GM21825 (cell line): ENCODE data around the gene NPC1L1.

Source experiments
- ATAC-seq: cut with Tn5 transposase; IDR thresholded peaks from one replicate; pipeline ENCODE4 v1.9.1; 2021; ENCODE audit warnings: mild to moderate bottlenecking, moderate library complexity; ENCODE audit not compliant: unreplicated experiment

NPC1L1 gene

DNA sequence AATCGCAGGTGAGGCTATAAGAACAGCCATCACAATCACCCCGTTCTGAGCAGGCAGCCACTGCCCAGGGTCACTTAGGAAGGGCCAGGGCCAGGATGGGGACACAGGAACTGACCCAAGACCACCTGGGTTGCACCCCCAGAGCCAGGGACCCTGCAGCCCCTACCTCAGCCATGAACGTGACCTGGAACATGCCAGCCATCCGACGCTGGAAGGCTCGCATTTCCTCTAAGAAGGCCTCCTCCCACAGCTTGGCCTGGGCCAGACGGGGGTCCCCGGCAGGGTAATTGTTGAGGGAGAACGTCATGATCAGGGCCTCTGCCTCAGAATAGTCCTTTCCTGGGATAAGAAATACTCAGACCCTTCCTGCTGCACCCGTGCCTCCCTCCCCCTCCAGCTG, 5.0 kb downstream of the NPC1L1 start:
- ATAC-seq, result no peak

DNA sequence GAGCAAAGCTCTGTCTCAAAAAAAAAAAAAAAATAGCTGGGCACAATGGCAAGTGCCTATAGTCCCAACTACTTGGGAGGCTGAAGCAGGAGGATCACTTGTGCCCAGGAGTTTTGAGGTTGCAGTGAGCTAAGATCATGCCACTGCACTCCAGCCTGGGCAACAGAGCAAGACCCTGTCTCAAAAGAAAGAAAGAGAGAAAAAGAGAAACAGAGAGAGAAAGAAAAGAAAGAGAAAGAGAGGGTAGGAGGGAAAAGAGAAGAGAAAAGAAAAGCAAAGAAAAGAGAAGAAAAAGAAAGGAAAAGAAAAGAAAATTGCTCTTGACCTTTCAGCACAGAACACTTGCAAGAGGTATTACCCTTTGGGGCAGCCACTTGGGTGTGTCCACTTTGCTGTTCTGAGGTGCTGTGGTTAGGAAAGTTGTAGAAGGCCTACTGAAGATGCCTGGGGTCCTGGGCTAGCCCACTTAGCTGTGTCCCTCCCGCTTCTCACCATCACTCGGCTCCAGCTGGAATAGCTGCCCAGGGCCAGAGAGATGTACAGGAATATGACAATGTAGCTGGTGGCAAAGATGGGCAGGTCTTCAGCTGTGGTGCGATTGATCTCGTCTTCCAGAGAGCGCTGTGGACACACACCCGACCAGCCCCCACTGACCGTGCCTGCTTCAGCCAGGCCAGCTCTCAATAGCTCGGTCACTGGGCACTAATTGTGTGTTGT, 5.6 kb downstream of the NPC1L1 start:
- no peak for ATAC-seq

DNA sequence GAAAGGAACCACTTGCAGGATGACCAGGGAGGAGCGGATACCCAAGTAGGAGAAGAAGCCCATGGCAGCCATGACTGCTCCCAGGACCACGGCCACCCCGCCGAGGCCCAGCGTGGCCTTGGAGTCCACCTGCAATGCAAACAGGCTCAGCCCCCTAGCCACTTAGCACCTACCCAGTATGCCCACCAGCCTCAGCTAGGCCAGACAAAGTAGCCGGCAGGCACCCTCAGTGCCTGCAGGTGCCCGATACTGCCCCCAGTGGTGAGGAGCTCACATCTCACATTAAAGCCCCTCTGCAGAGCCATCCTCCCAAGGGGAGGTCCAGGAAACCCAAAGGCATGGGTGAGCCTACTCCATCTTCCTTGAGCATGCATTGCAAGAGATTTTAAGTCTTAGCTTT, 6.6 kb downstream of the NPC1L1 start:
- ATAC-seq, result no peak

DNA sequence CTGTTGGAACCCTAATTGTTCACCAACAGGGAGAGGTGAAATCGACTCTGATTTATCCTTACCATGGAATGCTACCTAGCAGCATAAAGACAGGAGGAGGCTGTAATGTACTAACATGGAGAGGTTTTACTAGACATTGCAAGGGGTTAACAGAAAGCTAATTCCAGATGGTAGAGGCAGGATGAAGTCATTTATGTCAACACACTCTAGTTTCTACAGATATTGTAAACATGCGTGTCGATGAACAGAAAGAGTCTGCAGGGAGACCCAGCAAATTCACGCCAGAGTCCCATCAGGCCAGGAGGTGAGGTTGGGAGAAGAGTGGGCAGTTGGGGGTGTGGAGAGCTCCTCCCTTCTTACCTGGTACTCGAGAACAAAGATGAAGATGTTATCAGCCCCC, 7.0 kb downstream of the NPC1L1 start:
- no peak for ATAC-seq

DNA sequence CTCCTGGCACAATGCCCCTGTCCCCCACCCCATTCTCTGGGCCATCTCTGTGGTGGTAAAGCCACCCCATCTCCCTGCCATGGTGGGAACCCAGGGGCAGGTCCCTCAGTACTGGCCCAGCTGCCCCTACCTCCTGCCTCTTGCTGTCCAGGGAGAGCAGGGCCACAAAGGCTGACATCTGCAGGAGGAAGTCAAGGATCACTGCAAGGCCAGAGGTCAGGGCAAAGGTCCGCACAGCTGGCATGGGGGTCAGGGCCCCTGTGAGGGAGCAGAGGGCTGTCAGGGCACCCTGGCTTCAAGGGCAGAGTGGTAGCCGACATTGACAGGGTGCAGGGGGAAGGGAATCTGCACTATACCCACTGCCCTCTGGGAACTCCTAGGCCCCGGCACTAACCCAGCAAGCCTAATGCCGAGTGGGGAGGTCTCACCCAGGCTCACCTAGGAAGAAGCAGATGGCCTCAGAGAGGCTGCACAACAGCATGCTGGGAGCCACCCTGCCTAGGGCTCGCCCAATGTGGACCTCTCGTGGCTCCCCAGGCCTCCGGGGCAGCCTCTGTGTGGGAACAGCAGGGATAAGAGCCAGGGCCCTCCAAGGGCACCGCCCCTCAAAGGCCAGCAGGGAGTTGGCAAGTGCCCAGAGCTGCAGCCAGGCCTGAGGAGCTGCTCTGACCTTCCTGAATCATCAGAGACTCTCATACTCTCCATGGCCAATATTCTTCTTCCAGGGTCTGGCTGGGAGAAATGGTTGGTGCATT, 7.7 kb downstream of the NPC1L1 start:
- no peak for ATAC-seq

DNA sequence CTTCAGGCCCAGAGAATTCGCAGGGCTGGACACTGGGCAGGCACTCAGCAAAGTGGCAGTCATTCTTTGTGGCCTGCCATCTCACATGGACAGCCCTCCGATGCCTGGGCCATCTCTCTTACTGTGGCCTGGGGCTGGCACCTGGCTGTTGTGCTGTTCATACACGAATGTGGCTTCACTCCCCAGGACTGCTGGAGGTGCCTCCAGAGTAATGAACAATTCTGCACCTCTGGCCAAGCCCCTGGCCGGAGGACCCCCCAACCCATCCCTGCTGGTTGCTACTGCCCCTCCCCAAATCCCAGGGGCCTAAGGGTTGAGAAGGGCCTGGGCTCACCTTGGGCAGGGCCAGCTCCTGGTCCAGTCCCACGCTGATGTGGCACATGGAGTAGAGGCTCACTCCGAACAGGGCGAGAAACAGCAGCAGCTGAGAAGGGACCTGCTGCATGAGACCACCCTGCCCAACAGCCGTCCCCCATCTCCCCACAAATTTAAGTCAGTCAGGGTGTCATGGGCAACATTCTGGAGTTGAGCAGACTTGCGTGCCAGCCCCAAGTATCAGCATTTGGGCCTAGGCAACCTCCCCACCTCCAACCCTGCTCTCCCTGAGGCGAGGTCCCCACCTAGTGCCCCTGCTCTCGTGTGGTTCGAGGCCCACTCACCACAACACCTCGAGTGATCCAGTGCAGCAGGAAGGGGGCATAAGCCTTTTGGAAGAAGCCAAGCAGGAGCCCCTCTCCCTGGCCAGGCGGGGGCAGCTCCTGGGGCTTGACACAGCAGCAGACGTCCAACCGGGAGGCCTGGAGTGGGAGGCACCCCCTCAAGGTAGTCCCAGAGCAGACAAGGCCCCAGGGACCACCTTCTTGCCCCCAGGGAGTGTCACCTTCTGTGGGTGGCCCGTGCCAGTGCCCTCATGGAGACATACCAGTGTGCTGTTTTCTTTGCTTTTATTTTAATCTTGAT, 9.4 kb downstream of the NPC1L1 start:
- no peak for ATAC-seq

DNA sequence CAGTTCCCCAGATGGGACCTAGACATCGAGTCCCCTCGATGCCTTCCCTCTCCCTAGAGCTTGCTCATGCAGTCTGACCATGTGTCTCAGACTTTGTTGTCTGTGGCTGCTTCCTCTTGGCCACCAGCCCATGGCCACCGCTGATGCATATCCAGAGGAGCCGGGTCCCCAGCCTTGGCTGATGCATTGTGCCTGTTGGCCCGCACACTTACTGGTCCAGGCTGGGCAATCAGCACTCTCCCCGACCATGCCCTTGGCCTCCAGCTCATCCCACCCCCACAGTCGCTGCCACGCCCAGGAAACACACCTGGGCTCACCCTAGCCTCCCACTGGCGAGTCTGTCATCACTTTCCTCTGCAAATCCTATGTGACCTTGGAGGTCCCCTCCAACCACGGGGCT, 10.1 kb downstream of the NPC1L1 start:
- no peak for ATAC-seq

DNA sequence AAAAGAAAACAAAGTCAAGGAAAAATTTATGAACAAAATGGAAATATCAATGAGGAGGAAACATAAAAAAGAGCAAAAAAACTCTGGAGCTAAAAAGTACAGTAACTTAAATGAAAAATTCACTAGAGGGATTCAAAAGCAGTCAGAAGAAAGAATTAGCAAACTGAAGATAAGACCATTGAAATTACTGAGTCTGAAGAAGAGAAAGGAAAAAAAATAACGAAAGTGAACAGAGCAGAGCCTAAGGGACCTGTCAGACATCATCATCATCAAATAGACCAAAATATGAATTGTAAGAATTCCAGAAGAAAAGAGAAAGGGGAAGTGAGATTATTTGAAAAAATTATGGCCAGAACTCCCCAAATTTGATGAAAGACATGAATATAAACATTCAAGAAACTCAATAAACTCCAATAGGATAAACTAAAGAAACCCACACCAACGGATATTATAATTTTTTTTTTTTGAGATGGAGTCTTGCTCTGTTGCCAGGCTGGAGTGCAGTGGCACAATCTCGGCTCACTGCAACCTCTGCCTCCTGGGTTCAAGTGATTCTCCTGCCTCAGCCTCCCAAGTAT, 16.2 kb downstream of the NPC1L1 start:
- no peak for ATAC-seq

DNA sequence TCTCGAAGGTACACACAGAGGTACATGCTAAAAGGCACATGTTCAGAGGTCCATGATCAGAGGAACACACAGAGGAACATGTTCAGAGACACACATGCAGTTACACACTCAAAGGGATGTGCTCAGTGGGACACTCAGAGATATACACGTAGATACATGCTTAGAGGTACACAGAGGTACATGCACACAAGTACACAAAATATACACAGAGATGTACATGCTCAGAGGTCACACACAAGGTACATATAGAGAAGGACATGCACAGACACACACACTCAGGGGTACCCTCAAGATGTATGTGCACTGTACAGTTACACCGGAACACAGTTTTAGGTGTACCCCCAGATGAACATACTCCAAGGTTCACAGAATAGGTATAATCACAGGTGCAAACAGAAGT, 18.8 kb downstream of the NPC1L1 start:
- ATAC-seq, result no peak

DNA sequence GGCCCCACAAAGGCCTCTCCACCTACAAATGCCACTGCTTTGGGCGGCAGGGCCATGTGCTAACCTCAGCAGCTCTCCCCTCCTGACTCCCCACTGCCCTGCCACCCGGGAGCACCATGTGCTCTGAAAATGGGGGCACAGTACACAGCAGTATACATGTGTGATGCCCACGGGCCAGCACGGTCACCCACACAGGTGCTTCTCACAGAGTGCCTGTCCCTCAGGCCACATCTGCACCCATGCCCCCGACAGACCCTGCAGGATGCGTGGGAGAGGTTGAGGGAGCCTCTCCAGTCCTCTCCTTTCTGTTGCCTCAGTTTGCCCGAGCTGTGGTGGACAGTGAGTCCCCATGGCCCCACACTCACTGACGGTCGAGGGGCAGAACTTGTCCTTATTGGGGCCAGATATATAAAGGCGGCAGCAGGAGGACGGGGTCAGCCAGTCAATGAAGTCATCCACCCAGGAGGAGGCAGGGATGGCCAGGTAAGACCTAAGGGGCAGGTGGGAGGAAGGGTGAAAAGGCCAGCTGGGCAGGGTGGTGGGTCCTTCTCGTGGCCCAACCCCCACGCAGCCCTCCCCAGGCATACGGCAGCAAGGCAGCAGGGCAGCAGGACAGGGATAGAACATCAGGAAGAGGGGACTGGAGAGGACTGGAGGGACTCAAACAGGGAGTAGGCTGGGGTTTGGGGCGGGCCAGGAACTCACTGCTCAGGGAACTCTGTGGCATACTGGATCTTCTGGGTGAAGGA, 19.6 kb downstream of the NPC1L1 start:
- no peak for ATAC-seq

DNA sequence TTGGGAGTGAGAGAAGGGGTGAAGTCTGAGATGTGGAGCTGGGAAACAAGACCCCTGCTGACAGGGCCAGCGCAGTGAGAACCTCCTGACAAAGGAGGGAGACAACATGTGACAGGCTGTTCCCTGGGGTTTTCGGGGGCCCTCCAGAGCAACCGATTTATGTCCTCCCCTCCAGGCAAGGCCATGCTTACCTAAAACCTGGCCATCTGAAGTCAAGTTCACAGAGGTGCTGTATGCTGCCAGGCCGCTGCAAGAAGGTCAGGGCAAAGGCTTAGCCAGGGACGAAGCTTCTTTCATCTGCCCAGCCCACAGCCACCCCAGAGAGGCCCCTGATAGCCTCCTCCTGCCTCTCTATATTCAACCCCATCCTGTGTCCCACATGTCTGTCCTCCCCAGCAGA, 20.6 kb downstream of the NPC1L1 start:
- no peak for ATAC-seq

DNA sequence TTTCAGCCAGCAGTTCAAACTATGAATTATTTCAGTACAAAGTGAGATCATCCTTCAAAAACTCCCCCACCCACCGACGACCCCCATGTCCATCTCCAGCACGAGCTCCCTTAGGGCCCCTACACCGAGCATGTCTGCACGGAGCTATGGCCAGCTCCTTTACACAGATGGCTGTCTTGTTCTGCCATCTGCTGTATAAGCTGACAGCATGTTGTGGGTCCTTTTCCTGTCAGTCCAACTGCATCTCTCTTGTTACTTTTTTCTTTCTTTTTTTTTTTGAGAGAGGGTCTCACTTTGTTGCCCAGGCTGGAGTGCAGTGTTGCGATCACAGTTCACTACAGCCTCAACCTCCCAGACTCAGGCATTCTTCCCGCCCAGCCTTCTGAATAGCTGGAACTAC, 21.6 kb downstream of the NPC1L1 start:
- no peak for ATAC-seq

DNA sequence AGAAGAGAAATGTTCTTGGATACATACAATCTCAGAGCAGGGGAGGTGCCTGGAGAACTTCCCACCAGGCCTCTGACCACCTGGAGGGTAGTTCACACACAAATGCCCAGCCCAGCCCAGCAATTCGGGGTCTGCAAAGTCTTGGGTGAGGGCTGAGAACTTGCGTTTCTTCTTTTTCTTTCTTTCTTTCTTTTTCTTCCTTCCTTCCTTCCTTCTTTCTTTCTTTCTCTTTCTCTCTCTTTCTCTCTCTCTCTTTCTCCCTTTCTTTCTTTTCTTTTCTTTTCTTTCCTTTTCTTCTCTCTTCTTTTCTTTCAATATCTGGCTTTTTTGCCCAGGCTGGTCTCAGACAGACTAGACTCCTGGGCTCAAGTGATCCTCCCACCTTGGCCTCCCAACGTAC, 22.4 kb downstream of the NPC1L1 start:
- no peak for ATAC-seq

DNA sequence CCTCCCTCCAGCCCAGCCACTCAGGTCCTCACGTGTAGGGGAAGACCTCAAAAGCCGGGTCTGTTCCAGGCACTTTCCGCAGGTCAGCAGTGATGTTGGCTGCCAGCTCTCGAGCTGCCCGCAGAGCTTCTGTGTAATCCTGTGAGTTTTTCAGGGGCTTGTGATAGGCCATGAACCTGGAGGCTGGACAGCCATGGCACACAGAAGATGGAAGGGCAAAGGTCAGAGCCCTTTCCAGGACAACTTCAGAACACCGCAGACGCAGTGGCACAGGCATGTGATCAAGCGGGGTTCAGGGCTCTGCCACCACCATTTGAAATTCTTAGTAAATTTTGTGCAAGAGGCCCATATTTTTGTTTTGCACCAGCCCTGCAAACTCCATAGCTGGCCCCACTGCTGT, 24.0 kb downstream of the NPC1L1 start:
- ATAC-seq, result no peak

DNA sequence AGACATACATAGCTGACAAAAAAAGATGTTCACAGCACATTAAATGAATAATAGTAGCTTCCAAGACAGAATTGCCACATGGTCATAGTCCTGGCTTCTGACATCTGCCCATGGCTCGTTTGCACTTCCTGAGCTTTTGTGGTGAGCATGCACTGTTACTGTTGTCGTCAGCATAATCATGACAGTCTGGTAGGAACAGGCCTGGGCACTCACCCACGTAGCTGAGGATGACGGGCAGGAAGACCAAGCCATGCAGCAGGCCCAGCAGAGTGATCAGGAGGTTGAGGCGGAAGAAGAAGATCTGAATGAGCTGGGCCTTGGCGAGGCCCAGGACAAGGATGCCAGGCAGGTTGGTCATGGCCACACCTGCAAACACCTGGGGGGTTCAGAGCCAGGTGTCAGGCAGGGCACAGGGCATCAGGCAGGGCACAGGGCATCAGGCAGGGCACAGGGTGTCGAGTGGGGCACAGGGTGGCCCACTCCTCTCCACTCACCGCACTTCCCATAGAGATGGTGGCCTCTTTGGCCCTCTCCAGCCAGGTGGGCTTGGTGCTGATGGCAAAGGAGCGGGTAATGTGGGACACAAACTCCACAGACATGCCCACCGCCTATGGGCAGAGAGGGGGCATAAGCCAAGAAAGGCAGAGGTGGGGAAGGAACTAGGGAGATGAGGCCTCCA, 25.4 kb downstream of the NPC1L1 start:
- ATAC-seq, result no peak

DNA sequence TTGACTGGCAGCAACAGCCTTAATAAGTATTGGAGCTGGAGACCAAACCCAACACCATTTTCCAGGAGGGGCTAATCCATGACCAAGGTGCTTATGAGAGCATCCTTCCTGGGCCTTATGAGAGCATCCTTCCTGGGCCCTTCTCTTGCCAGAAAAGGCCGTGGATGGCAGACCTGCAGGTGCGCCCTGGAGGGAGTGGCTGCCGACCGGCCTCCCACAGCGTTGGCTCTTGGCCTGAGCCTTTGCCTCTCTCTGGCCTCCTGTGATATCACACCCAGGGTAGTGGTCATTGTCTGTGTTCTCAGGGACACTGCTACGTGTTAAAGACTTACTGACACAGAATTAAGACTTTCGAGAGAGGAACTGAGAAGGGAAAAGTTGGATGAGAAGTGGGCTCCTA, 28.4 kb downstream of the NPC1L1 start:
- ATAC-seq, result no peak

DNA sequence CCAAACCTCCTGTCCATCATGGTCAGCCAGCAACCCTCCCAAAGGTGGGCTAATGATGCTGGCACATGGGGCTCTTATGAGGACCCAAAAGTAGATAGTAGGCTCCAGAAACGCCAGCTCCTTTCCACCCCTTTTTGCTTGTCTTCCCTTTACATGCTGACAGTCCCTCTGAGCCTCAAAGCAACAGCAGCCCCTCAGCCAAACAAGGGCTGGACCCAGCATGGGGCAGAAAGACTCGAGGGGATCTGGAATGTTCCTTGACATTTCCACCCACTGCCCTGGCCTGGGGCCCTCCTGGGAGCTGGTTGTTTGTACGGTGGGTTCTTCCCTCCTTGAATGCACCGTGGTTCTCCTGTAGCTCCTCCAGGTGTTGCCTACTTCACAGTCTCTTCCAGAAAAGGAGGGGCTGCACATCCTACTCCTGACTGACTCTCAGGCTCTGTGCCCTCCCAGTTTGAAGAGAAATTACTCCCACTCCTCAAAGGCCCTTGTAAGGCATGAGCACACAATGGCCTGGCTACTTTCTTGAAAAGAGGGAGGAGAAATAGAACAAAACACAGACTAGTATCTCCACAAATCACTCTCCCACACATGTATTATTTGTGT, 29.2 kb downstream of the NPC1L1 start:
- ATAC-seq, result no peak

DNA sequence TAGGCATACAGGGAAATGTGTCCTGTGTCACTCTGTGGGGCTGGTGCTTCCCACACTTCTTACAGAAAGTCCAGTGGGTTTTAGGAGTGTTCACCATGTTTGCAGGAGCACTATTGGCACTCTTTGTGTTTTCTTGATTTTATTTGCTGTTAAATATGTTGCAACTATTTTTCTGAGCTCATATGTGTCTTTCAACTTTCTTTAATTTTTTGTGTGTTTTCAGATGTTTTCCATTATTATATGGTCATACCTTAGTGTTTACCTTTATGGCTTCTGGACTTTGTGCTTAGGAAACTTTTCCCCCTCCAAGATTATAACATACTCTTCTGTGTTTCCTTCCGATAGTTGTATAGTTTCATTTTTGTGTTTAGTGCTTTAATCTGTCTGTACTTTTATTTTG, 29.9 kb downstream of the NPC1L1 start:
- no peak for ATAC-seq

DNA sequence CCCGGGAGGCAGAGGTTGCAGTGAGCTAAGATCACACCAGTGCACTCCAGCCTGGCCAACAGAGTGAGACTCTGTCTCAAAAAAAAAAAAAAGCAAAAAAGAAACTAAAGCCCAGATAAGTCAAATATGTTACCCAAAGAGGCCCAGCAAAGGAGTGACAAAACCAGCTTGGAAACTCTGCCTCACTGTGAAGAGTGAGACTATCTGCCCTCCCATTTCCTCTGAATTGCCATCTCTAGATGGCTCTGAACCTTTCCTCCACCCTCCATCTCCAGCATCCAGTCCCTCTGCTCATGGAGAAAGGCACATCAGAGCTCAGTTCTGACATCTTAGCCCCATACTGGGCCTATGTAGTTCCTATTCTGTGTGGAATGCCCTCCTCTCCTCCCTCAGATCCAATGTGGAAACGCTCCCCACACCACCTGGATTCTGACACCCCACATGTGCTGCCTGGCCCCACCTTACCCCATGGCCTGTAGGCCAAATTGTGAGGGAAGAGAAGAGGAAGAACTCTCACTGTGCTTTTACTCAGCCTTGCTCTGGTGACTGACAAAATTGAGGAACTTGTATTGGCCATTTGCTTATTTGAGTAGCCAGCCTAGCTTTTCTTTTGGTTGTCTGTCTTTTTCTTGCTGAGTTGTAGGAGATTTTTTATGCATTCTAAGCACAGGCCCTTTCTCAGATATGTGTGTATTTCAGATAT, 32.7 kb downstream of the NPC1L1 start:
- ATAC-seq, result no peak
